Mucosa of rectum (tissue), 2 donors: ENCODE measurements around the gene L3HYPDH.

Source experiments
- H3K27ac ChIP-seq, 2 donors: one replicate each; pipeline ENCODE4 v1.7.0; 2013; ENCODE audit warnings: inconsistent platforms in 2 of 2, low read depth in 2 of 2, low read length in 2 of 2
- H3K27me3 ChIP-seq, 2 donors: one replicate each; pipeline ENCODE4 v1.7.0; 2013; ENCODE audit warnings: low read length in 2 of 2; ENCODE audit not compliant: control insufficient read depth in 2 of 2, insufficient read depth in 2 of 2
- H3K36me3 ChIP-seq, 2 donors: one replicate each; pipeline ENCODE4 v1.7.0; 2013; ENCODE audit warnings: low read length in 2 of 2; ENCODE audit not compliant: control insufficient read depth in 2 of 2, insufficient read depth in 2 of 2
- H3K4me1 ChIP-seq, 2 donors: one replicate each; pipeline ENCODE4 v1.7.0; 2013; ENCODE audit warnings: low read length in 2 of 2, mild to moderate bottlenecking in 1 of 2; ENCODE audit not compliant: control insufficient read depth in 2 of 2, insufficient read depth in 2 of 2
- H3K4me3 ChIP-seq, 2 donors: one replicate each; pipeline ENCODE4 v1.7.0; 2013; ENCODE audit warnings: low read length in 2 of 2
- H3K9ac ChIP-seq, 2 donors: one replicate each; pipeline ENCODE4 v1.7.0; 2013; ENCODE audit warnings: low read length in 2 of 2, low read depth in 1 of 2, mild to moderate bottlenecking in 1 of 2
- H3K9me3 ChIP-seq, 2 donors: one replicate each; pipeline ENCODE4 v1.7.0; 2013; ENCODE audit warnings: low read length in 2 of 2; ENCODE audit not compliant: control insufficient read depth in 2 of 2
- donor health status: healthy.
- donor health status: Normal muscosa, but diverticular disease.

The L3HYPDH gene

DNA sequence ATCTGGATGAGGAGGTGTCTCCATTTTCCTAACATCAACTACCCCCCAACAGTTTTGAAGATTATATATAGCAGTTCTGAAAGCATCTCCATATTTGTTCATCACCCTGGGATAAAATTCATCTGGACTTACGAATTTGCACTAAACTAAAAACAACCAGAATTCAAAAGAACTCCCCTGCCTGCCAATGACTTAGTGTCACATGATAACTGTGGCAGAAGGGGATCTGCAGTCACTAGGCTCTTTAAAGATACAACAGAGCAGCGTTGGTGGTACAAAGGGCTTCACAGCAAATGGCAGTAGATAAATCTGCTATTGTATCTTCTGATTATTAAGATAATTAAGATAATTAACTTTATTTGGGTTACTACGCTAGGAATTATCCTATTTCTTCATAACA is 49.1 kb downstream of the L3HYPDH start:
- Histone ChIP-seq H3K4me1 (no peaks in the 10 kb centered on the region), H3K36me3 (no peaks in the 10 kb centered on the region), H3K27ac (no peak overlapping the region), H3K9ac (no peak overlapping the region), H3K4me3 (no peak overlapping the region), H3K27me3 (no peaks in the 10 kb centered on the region), H3K9me3 (no peaks in the 10 kb centered on the region)

DNA sequence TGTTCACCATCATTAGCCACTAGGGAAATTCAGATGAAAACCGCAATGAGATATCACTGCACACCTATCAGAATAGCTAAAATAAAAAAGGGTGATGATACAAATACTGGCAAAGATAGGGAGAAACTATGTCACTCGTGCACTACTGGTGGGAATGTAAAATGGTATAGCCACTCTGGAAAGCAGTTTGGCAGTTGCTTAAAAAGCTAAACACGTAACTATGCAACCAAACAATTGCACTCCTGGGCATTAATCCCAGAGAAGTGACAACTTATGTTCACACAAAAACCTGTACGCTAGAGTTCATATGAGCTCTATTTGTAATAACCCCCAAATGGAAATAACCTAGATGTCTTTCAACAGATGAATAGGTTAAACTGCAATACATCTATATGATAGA is 54.4 kb downstream of the L3HYPDH start:
- H3K9ac ChIP-seq: no peak overlapping the region
- H3K9me3 ChIP-seq: no peaks in the 10 kb centered on the region
- H3K27me3 ChIP-seq: no peaks in the 10 kb centered on the region
- no peaks in the 10 kb centered on the region for H3K4me1 ChIP-seq
- H3K4me3 ChIP-seq: no peak overlapping the region
- no peak overlapping the region for H3K27ac ChIP-seq
- H3K36me3 ChIP-seq: no peaks in the 10 kb centered on the region

DNA sequence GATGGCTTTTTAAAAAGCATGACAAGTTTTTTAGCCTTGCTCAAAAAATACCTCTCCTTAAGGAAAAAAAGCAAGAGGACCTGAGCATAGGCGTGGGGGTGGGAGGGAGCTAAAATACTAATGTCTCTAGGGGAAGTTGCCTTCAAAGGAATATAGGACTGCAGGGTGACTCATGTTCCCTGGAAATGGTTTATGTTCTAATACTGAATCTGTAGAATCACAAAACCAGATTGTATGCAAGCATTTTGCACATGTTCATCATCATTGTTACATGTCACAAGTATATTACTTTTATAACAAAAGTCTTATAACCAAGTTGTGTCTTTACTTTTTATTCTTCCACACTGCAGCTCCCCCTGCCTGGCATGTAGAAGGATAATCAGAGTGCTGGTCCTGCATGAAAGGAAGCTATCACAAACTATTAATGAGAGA is 55.6 kb downstream of the L3HYPDH start:
- Histone ChIP-seq H3K9me3 (no peaks in the 10 kb centered on the region), H3K27ac (no peak overlapping the region), H3K27me3 (no peaks in the 10 kb centered on the region), H3K9ac (no peak overlapping the region), H3K4me1 (no peaks in the 10 kb centered on the region), H3K4me3 (no peak overlapping the region), H3K36me3 (no peaks in the 10 kb centered on the region)

DNA sequence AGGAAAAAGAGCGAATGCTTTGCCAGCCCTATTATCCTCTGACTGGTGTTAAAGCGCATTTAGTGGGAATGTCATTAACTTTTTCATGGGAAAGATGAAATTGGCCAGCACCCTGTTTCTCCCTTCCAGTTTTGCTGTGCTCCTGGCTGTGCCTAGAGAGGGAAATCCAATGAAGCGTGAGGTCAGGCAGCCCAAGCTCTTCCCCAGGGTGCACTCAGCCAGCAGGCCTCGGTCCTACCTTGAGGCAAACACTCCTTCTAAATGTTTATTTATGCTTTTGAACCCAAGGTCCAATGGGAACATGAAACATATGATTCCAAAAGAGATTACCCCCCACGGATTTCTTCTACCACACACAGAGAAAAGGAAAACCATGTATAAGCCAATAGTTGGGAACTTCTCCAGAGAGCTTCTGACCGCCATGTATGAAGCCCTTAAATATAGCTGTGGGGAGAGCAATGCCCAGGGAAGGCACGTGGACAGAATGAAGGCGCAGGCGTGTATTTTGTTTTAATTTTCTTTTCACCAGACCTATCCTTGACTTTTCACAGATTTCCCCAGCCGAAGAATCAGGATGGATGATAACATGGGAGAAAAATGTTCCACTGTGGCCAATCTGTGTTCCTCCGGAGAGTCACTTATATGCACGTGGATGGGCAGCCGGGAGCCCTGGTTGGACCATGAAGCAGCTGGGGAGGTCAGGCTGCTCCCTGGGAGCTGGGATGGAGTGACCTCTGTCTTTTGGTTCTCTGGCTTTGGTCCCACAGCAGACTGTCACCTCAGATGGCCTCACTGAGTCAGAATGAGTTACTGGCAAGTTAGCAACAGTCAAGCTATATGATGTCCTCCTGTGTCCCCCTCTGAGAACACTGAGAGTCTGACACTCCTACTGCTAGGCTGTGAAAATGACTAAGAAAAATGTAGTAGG is 56.3 kb downstream of the L3HYPDH start:
- no peaks in the 10 kb centered on the region for H3K4me1 ChIP-seq
- no peaks in the 10 kb centered on the region for H3K27me3 ChIP-seq
- H3K36me3 ChIP-seq: no peaks in the 10 kb centered on the region
- no peak overlapping the region for H3K27ac ChIP-seq
- no peaks in the 10 kb centered on the region for H3K9me3 ChIP-seq
- H3K4me3 ChIP-seq: no peak overlapping the region
- no peak overlapping the region for H3K9ac ChIP-seq

DNA sequence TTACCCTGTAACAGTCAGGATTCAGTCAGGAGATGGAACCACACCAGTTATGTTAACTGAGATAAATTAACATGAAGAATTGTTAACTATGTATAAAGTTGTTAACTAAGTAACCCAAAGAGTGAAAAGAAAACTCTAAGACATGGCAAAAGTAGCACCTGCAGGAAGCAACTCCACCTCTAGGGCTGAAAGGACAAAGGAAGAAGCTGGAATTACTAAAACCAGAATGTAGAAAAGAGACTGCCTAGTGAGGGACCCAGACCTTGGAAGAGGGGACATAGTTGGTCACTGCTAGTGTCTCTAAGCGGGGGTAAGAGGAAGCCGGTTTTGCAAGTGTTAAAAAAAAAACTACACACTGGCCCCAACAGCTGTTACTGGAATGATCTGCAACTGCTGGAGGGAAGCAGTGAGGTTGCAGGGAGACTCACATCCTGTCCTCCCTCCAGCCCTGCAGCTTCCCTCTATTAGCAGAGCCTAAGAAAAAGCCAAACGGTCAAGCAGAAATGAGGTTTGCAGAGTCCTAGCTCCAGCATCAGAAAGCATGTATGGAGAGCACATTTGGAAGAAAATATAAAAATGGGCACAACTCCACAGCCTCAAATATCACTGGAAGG is 58.8 kb downstream of the L3HYPDH start:
- Histone ChIP-seq H3K9me3 (no peaks in the 10 kb centered on the region), H3K4me3 (no peak overlapping the region), H3K27ac (no peak overlapping the region), H3K9ac (no peak overlapping the region), H3K36me3 (no peaks in the 10 kb centered on the region), H3K4me1 (no peaks in the 10 kb centered on the region), H3K27me3 (no peaks in the 10 kb centered on the region)

DNA sequence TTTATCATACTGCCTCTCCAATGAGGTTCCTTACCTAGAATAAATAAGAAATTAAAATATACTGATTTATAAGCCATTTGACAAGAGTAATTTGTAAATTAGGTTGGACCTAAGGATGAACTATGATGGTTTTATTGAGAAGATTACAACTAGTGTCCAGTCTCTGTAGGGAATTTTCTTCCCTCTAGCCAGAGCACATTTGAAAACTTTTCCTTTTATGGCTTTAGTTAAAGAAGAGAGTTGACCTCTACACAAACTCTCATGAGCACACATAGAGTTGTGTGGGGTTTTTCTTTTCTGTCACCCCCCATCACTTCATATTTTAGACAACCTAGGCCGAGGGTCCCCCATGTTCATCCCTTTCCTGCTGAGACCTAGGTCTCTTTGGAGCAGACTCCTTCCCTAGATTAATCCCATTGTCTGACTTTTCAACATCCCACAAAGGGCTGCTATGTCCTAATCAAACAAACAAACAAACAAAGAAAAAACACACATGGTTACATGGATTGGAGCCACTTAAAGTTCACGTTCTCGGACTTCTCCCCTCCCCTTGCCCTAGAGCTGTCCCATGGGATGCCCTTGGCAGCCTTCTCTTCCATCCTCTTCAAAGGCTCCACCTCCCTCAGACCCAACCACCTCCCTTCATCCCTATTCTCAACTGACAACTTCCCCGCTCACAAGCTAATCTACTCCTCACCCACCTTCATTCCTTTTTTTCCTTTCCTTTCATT is 59.7 kb downstream of the L3HYPDH start:
- Histone ChIP-seq H3K4me1 (peaks cover 0 to 2% of the 10 kb centered on the region in 2 donors), H3K4me3 (no peak overlapping the region), H3K27ac (no peak overlapping the region)

More for the DNA sequence above, 59.7 kb downstream of the L3HYPDH start:
- H3K9me3 ChIP-seq: no peaks in the 10 kb centered on the region
- no peak overlapping the region for H3K9ac ChIP-seq
- H3K36me3 ChIP-seq: no peaks in the 10 kb centered on the region
- no peaks in the 10 kb centered on the region for H3K27me3 ChIP-seq
